GM12875 (cell line): Measurements from ENCODE around the gene NSG1.

Experiments used
- H3K4me3 ChIP-seq: one replicate; pipeline ENCODE4 v1.5.1; 2011; ENCODE audit warnings: low read depth, low read length, control low read depth
- CTCF ChIP-seq: IDR thresholded peaks from 2 replicates; pipeline ENCODE4 v1.5.1; 2011; ENCODE audit warnings: low read depth, mild to moderate bottlenecking, control low read depth, inconsistent platforms, low read length, moderate library complexity, borderline replicate concordance; ENCODE audit not compliant: insufficient read depth

Gene NSG1

GRCh38 chr4:4437798-4438470, 51.0 kb downstream of the NSG1 start:
- no peak for TF ChIP-seq CTCF
- no peak overlapping the region for H3K4me3 ChIP-seq

GRCh38 chr4:4438891-4439290, 52.0 kb downstream of the NSG1 start:
- TF ChIP-seq CTCF = no peak
- H3K4me3 ChIP-seq = no peak overlapping the region

- no peak for TF ChIP-seq CTCF
Measured at GRCh38 chr4:4439782-4440181, 52.9 kb downstream of the NSG1 start.

DNA sequence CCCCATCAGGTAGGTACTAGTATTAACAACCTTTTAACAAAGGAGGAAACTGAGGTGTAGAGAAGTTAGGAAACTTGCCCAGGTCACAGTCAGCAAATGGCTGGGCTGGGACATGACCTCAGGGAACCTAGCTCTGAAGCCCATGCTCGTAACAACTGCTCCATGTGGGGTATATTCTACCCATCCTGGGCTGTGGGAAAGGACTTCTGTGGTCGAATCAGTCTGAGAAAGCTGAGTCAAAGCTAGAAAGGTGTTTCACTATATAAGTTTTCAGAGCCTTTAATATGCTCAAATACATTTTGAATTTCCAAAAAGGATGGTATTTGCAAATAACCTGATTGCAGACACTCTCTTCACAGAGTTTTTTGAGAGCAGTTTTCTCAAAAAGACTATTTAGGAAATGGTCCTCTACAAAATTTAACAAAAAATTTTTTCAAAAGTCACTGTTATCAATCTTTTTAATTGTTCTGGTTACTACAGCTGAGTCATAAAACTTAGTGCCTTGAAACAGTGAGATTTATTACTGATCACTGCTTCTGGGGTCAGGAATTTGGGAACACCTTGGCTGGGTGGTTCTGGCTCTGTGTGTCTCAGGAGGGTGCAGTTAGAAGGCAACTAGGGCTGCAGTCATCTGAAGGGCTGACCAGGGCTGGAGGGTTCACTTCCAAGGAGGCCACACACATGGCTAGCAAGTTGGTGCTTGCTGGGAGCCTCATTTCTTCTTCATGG, 53.6 kb downstream of the NSG1 start:
- no peak for TF ChIP-seq CTCF

More at GRCh38 chr4:4439782-4440181, 52.9 kb downstream of the NSG1 start:
- H3K4me3 ChIP-seq = no peak overlapping the region

GRCh38 chr4:4443821-4444220, 56.9 kb downstream of the NSG1 start:
- TF ChIP-seq CTCF = no peak
- H3K4me3 ChIP-seq = no peak overlapping the region

More for the DNA sequence above, 53.6 kb downstream of the NSG1 start:
- no peak overlapping the region for H3K4me3 ChIP-seq

DNA sequence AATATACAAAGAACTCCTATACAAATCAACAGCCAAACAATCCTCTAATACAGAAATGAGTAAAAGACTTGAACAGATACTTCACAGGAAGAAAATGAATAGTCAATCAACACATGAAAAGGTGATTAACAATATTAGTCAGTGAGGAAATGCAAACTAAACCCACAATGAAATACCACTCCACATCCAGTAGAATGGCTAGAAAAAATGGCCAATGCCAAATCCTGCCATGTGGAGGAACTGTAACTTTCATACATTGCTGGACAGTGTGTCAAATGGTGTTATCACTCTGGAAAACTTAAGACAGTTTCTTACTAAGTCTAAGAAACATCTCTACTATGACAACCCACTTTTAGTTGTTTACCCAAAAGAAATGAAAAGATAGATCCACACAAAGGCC, 59.5 kb downstream of the NSG1 start:
- no peak for TF ChIP-seq CTCF
- no peak overlapping the region for H3K4me3 ChIP-seq
